T-helper 22 cell (primary cell): ENCODE data around the gene POLR2J3.
A peak's percentile ranks its signal among the peaks of the same experiment; 100 is the strongest.
"Not testable (repeated sequence)": the region's sequence is repeated elsewhere in the genome, so short reads cannot be mapped to it uniquely, and the experiment has no call there.

Experiments used
- DNase-seq: peaks from one replicate; pipeline ENCODE4 v3.0.0-alpha.2; 2020; ENCODE audit warnings: low read depth

The POLR2J3 gene

GRCh38 chr7:102520797-102521196 is 51.6 kb downstream of the POLR2J3 start:
- not testable (repeated sequence) for DNase-seq

GRCh38 chr7:102517550-102518147 is 54.7 kb downstream of the POLR2J3 start, which contains the start of gene RASA4B:
Gene RASA4B (minus strand): TSS chr7:102517777. CDS start chr7:102517710, 67 bp downstream.
- peak; percentile 11 for DNase-seq
